Muscle of back (tissue), 13 donors: ENCODE results near the gene AKR1C1. TPM values are rescaled to one million over a fixed set of nuclear protein-coding genes. Genes with fewer than 3 reads are reported as not detected.
"Not testable (repeated sequence)": the region's sequence is repeated elsewhere in the genome, so short reads cannot be mapped to it uniquely, and the experiment has no call there.

Experiments used
- DNase-seq, 3 donors: peaks; one replicate each; pipeline versions ENCODE4 v3.0.0 to v3.0.0-alpha.2; 2013
- long read RNA-seq, 9 donors: transcript quantifications; one replicate each; lab custom pipeline, GENCODE V29; 2026
- polyA plus RNA-seq, 10 donors: library from polyadenylated mRNA; unstranded; fragments of 120-200 nt; gene quantifications; one replicate each; pipeline ENCODE4 v1.2.1, GENCODE V29; 2013; ENCODE audit not compliant: insufficient read length in 10 of 10

Gene AKR1C1
- polyA plus RNA-seq: 10 to 100 TPM in 4 of 10 donors, 1 to 10 TPM in 6; 5.0 to 15.7 (median 9.5) TPM
- long read RNA-seq, donor 1, full-length matches to known transcripts: 3 of 3 reads
- long read RNA-seq, donor 1, partial matches to known transcripts: 0 of 3 reads
- long read RNA-seq, donor 1, other reads (novel, unspliced or antisense): 0 of 3 reads
- long read RNA-seq, donor 2: 0 reads
- long read RNA-seq, donor 3: 0 reads
- long read RNA-seq, donor 4, partial matches to known transcripts: 0 of 1 reads
- long read RNA-seq, donor 4, other reads (novel, unspliced or antisense): 0 of 1 reads
- long read RNA-seq, donor 5, full-length matches to known transcripts: 3 of 3 reads
- long read RNA-seq, donor 5, partial matches to known transcripts: 0 of 3 reads
- long read RNA-seq, donor 5, other reads (novel, unspliced or antisense): 0 of 3 reads
- long read RNA-seq, donor 6, full-length matches to known transcripts: 1 of 1 reads
- long read RNA-seq, donor 6, partial matches to known transcripts: 0 of 1 reads
- long read RNA-seq, donor 6, other reads (novel, unspliced or antisense): 0 of 1 reads
- long read RNA-seq, donor 7, full-length matches to known transcripts: 1 of 1 reads
- long read RNA-seq, donor 7, partial matches to known transcripts: 0 of 1 reads
- long read RNA-seq, donor 7, other reads (novel, unspliced or antisense): 0 of 1 reads
- long read RNA-seq, donor 8: 0 reads
- long read RNA-seq, donor 9: 0 reads

DNA sequence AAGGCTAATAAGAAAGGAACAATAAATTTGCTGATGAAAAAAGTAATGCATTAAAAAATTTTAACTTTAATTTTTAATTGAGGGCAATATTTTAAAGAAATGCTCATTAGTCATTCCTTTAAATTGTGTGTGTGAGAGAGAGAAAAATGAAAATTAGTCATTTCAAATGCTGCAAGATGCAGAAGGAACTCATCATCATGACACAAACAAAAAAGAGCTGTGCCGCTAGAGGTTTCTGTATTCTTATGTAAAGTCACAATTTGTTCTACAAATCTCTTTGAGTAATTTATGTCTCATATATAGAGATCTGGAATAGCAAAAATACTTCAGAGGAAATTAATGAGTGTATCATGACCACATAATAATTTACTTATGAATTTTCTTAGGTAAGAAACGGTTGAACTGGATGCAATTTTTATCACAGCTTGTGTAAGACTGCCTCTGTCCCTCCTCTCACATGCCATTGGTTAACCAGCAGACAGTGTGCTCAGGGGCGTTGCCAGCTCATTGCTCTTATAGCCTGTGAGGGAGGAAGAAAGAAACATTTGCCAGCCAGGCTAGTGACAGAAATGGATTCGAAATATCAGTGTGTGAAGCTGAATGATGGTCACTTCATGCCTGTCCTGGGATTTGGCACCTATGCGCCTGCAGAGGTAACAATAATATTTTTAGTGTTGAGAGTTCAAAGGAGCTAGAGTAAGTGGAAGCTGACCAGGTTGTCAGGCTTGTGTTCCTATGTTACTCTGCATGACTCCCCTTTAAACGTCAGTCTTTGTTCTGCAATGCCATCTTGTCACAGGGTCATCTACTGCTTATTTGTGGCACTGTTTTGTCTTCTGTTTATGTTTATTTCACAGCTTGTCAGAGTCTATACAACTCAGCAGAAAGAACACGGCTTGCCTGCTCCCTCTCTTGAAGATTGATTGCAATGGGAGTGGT is at the start of gene AKR1C1:
AKR1C1 (plus strand) TSS at position 540 of the 939 bp plus-strand sequence; CDS start at position 570, 30 bp downstream.
- peak in 1 of 3 donors; percentile 39 for DNase-seq

DNA sequence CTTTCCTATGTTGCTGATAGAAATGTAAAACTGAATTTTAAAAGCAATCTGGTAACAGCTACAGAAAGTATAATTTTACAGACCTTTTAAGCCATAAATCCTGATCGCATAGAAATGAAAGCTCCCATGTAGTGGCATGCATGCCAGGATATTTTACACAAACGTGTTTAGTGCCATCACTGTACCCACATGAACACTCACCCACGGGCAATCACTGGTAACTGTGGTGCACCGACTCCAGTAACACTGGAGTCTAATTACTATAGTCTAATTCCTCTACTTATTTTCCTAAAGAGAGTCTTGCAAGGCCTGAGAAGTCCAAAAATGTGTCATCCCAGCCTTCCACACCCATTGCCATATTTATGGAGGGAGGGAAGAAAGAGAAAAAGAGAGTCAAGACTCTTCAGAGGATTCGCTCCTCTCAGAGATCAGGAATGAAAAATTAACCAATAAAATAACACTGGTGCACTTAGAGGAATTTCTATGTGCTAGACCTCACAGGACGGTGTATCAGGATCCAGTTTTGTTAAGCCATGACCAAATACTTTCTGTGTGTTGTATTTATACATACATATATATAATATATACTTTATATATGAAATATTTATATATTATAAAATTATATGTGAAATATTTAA is 48.9 kb upstream of the AKR1C1 start:
- DNase-seq: no peak

DNA sequence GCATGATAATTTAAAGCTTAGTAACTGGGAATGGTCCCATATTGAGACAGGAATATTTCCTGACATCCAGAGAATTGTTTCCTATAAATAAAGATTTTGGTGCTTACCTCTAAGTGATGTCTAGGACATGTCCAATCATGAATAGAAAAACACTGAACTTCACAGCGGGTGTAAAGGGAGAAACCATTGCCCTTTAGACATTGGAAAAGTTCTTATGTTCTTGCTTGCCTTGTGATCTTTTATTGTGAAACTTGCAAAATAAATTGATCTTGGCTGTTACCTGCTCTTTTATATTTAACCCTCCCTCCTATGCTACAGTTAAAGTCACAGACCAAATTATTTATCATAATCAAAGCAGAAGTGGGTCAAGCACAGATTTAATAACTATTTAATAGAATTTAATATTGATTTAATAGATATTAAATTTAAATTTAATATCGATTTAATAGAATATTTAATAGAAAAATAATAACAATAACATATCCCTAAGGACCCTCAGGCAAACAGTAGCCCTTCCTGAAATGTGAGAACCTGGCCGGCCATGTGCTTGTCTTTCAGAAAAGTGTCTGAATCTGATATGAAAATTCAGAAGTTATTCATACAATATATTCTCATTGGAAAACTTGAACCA is 47.0 kb upstream of the AKR1C1 start:
- DNase-seq: no peak

DNA sequence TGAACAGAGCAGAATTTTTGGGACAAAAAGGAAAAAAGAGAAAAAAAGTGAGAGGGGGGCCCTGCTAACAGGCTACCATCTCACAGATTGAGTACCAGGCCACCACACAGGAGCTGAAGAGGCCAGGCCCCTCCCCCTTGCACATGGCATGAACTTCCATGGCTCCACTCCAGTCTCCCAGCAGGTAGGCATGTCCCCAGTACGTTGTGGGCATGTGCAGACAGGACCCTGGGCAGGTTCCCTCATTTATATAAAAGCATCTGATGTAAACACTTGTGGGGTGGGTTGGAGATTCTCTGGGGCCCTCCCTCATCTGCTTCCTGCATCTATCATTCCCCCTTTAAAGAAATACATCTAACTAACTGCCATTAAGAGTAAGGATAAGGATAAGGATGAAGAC is 45.0 kb upstream of the AKR1C1 start:
- no peak for DNase-seq

DNA sequence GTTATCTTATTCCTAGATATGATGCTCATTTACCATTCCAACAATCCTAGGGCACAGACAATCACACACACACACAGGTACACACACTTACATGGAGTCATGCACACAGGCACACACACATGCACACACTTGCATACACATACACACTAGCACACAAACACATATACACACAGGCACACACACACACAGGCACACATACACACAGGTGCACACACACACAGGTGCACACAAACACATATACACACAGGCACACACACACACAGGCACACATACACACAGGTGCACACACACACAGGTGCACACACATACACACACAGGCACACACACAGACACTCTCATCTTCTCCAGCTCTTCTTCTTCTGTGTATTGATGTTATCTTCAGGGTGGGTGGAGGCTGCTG is 38.7 kb upstream of the AKR1C1 start:
- DNase-seq: not testable (repeated sequence)

DNA sequence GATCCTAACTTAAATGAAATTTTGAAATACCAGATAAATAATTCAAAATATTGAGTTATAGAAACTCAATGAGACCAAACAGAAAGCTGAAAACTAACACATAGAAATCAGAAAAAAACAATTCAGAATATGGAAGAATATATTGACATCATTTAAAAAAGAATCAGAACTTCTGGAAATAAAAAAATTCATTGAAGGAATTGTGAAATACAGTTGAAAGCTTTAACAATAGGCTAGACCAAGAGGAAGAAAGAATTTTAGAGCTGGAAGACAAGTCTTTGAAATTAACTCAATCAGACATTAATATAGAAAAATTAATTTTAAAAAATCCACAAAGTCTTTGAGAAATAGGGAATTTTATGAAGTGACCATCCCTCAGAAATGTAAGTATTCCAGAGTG is 36.8 kb upstream of the AKR1C1 start:
- DNase-seq: no peak

DNA sequence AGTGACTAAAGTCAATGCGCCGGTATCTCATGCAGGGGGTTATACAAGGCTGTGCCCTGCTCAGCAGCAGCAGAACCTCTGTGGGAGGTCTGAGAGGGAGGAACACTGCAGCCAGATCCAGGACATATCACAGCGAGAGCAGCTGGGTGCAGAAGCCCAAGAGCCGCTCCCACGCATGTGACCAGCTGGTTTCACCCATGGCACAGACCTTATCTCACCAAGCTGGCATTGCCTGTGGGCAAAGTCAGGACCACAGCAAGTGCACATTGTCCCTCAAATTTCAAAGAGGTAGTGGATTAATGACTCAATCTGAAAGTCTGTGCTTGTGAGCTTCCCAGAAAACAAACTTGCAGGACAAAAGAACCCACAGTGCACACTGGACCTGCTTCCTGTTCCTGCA is 31.6 kb upstream of the AKR1C1 start:
- no peak for DNase-seq

DNA sequence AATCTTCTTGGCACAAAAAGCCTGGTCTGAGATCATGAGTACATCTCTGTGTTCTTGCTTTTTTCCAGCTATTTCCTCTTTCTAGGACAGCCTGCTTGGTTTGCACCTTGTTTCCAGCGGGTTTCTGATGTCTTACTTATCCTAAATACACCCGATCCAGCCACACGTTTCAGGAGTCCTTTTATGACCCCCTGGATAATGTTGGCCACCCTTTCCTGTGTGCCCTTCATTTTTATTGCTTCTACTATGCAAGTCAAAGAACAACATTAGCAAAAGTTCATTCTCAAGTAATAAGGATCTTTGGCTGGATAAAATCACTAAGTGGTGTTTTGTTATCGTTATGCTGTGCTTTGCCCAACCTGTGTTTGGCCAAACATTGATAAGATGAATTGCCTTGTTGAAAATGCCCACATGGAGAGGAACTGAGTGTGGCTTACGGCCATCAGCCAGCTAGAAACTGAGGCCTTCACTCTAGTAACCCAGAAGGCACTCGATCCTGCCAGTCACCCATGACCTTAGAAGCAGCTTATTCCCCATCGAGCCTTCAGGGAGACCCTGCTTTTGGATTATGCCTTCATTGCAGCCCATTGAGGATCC is 28.7 kb upstream of the AKR1C1 start:
- DNase-seq: no peak

DNA sequence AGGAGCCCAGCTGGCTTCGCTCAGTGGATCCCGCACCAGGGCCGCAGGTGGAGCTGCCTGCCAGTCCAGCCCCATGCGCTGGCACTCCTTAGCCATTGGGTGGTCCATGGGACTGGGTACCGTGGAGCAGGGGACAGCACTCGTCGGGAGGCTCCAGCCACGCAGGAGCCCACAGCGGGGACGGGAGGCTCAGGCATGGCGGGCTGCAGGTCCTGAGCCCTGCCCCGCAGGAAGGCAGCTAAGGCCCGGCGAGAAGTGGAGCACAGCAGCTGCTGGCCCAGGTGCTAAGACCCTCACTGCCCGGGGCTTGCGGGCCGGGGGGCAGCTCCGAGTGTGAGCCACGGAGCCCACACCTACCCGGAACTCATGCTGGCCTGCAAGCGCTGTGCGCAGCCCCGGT is 25.9 kb upstream of the AKR1C1 start:
- DNase-seq: no peak

DNA sequence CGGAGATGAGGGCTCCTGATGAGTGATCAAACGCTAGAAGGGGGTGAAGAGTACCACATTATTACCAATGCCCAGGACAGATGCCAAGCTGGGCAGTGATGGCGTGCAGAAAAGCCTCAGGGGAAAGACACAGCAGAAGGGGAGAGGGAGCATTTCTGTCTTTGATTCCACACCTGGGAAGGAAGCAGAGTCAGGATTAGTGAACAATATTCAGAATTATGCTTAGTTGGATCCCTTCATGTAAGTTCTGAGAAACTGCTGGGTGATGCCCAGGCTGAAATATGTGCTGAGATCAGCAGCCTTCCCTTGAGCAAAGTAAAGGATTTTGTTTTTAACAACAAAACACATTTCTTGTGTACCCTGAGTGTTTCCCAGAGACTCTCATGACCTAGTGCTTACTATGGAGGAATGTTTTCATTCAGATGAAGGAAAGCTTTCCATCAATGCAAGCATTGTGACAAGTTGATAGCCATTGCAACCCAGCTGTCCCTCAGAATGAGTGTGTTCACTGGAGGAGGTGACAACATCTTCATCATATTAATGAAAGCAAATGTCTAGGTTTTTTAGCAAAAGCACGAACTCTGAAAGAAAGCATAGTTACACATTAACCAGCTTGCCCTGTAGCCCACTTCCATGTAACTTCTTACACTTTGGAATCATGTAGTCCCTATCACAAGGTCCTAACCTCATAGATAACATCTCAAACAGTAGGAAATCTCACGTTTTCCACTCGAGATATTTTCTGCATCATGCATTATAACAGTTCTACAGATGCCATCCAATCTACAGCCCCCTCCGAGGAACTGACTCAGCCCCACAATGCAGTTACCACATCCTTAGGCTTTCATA is 23.8 kb upstream of the AKR1C1 start:
- DNase-seq: no peak

DNA sequence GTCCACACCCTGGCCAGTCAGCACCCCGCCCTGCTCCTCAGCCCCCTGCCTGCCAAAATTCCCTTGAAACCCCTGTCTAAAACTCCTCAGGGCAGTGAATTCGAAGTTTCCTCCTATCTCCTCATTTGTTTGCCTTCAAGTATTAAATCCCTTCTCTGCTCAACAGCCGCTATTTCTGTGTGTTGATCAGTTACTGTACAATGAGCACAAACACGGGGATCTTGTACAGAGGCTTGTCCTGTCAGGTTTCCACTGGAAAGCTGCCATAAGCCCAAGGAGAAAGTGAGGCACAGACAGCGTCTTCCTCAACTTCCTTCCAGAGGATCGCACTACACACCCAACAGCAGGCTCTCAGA is 23.2 kb upstream of the AKR1C1 start:
- DNase-seq: not testable (repeated sequence)

DNA sequence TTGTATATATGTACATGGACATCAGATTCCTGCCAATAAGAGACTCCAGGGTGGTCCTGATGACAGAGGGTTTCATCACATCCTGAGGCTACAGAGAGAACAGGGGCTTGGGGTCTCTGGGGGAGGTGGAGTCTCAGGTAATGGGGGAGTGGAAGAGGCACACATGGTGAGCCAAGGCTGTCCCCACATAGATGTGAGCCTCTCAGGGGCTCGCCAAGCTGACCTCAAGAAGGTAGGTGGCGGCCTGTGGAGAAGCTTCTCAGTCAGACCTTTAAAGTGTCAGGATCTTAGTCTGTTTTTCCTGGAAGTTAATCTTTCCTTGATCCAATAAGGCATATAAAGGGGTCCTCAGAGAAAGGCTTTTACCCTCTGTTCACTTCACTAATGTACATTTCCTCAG is 22.3 kb upstream of the AKR1C1 start:
- DNase-seq: not testable (repeated sequence)

DNA sequence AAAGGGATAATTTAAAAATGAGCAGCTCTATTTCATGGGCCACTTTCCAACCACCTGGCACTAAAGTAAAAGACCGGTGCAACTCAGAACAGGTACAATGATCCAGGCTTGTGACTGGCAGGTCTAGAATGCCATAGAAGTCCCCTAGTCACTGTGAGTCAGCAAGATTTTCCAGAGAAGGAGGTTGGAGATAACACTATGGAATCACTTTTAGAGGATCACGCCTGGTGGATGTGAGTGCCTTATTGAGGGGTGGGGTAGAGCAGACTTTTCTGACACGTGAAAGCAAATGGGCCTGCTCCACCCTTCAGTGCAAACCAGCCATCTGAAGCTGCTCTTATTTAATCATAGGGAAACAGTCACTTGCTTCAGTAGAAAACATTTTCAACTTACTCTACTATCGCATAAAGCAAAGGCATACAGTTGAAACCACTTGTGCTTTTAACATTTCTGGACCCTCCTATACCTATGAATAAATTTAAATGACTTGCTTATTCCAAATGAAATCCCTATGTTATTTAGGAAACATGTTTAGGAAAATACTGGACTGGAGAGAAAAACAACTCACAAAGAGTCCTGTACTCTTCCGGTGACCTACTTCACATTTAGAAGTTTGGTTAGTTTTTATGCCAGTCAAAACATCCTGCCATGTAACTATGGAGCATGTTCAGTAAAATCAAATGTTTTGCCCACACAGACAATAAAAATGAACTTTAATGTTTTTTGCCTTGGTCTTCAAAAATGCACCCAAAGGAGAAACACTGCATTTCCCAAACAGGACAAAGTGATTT is 21.5 kb upstream of the AKR1C1 start:
- DNase-seq: no peak

DNA sequence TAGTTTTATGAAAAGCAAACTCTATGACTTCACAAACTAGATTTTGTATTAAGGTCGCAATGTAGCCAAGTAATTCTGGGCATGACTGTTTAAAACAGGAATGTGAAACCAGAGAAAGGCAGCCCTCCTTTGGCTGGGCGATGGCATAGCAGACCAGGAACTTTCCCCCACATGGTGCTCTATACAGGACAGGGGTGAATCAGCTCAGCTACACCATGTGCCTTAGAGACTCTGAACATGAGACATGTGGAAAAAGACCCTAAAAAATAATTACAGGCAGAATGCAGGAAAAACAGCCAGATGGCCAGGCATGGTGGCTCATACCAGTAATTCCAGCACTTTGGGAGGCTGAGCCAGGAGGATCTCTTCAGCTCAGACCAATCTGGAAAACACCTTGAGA is 20.3 kb upstream of the AKR1C1 start:
- DNase-seq: peak; percentile 21 to 58 (median 42)

DNA sequence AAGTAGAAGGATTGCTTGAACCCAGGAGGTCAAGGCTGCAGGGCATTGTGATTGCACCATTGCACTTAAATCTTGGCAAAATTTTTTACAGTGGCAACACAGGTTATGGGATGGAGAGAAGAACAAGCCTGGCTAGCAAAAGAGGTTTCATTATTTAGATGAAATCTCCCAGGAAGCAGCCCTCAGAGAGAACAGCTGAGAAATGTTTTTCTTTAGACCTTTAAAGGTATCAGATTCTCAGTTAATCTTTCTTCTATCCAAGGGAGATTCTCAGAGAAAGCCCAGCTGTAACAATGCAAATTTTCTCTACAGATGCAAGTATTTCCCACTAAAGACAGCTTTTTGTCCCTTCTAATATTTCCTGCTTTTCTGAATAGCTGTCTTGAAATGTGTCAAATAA is 19.8 kb upstream of the AKR1C1 start:
- not testable (repeated sequence) for DNase-seq

DNA sequence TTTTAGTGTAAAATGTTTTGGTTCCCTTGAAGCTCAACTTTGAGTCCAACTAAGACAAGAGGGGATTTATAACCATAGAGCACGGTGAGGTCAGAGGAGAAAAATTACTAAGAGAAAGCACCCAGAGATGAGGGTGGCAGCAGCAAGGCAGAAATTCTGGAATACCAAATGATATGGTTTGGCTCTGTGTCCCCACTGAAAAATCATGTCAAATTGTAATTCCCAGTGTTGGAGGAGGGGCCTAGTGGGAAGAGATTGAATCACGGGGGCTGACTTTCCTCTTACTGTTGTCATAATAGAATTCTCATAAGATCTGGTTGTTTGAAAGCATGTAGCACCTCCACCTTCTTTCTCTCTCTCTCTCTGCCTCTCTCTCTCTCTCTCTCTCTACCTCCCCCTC is 19.4 kb upstream of the AKR1C1 start:
- DNase-seq: peak in 1 of 3 donors; percentile 19

DNA sequence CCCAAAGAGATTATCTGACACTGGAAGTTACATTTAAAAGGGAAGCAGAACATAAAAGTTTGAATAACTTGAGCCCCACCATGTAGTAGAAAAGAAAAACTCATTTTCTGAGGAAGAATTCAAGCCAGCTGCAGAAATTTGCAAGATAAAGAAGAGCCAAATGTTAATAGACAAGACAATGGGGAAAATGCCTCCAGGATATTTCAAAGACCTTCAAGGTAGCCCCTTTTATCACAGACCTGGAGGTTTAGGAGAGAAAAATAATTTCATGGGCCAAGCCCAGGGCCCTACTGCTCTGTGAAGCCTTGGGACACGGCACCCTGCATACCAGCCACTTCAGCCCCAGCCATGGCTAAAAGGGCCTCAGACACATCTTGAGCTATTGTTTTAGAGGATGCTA is 18.4 kb upstream of the AKR1C1 start:
- no peak for DNase-seq

DNA sequence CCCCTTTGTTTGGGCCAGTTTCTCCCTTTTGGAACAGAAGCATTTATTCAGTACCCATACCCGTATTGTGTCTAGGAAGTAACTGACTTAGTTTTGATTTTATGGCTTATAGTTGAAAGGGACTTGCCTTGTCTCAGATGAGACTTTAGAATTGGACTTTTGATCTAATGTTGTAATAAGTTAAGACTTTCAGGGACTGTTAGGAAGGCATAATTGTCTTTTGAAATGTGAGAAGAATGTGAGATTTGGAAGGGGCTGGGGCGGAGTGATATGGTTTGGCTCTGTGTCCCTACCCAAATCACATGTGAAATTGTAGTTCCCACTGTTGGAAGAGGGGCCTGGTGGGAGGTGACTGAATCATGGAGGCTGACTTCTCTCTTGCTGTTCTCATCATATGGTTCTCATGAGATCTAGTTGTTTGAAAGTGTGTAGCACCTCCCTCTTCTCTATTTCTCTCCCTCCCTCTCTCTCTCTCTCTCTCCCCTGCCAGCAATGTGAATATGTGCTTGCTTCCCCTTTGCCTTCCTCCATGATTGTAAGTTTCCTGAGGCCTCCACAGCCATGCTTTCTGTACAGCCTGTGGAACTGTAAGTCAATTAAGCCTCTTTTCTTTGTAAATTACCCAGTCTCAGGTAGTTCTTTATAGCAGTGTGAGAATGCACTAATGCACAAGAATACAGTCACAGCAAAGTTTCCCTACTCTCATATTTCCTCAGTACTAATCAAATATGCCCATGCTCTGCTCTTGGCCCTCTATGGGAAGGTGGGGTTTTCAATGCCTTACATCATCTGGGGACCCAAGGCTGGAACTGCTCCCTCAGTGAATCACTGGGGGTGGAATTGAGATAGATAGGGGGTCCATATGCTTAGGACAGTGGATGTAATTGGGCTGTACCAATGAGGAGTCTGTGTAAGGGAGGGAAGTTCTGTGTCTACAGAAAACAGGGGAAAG is 17.2 kb upstream of the AKR1C1 start:
- no peak for DNase-seq
